Stimulated activated CD4-positive, alpha-beta T cell treated with anti-CD3 and anti-CD28 coated beads, Interleukin-12 subunit alpha, Interleukin-12 subunit beta, amount 100 ng/mL, for 48 hours (primary cell): ENCODE results near the gene OR9Q1.

ENCODE experiments used
- DNase-seq, 3 donors: peaks; one replicate each; pipeline ENCODE4 v3.0.0-alpha.2; 2020; ENCODE audit warnings: low read depth in 2 of 3, low spot score in 1 of 3

The OR9Q1 gene

DNA sequence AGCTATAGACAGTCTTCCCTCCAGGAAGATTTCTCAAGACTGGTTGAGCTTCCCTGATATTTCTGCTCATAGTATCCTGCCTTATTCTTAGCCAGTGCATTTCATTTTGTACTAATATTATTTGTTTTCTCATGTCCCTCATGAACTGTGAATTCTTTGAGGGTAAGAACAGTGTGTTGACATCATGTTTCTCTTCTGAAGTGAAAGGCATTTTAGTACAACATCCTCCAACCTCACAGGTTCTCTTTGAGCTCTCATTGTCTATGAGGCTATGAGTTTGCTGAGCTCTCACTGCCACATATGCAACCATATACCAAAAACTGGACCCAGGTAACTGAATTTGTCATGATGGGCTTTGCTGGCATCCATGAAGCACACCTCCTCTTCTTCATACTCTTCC is 7.0 kb downstream of the OR9Q1 start, which contains the start of gene OR6Q1:
TSS of gene OR6Q1 (plus strand) at position 301 of the 400 bp plus-strand sequence. CDS start at position 301, 0 bp downstream.
- no peak for DNase-seq

DNA sequence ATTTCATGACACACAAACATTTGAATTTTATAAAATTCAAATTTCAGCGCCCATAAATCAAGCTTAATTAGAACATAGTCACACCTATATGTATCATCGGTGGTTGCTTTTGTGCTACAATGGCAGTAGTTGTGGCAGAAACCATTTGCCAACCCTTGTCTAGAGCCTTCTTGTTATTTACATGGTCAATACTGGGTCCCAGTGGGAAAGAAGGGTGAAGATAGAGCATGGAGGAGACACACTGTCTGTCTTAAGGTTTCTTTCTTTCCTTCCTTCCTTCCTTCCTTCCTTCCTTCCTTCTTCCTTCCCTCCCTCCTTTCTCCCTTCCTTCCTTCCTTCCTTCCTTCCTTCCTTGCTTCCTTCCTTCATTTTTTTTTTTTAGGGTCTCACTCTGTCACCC is 10.8 kb downstream of the OR9Q1 start:
- no peak for DNase-seq

DNA sequence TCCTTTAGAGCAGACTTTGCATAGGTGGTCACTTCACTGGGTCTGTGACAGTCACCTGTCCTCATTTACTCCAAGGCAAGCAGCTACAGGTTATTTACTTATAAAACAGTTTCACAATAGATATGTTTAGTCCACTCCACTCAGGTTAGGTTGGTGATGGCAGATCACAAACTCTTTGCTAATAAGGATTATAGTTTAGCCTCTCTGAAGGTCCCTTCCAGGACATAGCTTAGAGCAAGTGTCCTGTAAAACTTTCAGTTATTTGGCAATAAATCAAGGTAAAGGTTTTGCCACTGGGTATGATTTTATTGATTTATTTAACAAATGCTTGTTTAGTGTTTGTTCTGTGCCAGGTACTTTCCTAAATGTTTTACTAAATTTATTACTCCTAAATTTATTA is 15.9 kb downstream of the OR9Q1 start:
- no peak for DNase-seq

DNA sequence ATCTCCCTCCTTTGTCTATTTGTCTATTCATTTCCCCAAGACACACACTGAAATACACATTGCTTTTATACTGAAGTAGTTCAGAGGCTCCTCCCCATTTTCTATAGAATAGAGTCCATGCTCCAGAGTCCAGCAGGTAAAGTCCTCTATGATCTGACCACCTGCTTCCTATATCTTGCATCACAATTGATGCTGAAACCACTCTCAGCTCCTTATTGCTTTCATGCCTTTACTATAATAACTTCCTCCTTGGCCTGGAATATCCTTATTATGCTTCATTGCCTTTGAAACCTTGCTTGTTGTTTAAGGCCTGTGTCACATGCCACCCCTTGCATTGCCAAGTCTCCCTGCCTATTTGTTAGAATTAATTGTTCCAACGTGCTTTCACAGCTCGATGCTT is 19.7 kb downstream of the OR9Q1 start:
- no peak for DNase-seq

DNA sequence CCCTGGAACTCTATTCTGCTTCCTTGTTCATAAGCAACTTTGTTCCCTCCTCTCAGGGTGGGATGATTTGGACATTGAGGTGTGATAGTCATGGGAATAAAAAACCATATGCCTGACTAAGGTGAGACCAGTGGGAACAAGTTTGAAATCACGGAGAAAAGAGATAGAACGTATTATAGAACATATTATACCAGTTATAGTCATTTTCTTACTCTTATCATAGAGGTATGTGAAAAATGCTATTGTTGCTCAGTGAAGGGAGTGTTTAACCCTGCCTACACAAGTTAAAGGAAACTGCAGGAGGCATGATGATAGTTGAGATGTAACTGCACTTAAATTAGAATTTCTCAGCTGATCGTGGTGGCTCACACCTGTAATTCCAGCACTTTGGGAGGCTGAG is 22.6 kb downstream of the OR9Q1 start:
- no peak for DNase-seq

DNA sequence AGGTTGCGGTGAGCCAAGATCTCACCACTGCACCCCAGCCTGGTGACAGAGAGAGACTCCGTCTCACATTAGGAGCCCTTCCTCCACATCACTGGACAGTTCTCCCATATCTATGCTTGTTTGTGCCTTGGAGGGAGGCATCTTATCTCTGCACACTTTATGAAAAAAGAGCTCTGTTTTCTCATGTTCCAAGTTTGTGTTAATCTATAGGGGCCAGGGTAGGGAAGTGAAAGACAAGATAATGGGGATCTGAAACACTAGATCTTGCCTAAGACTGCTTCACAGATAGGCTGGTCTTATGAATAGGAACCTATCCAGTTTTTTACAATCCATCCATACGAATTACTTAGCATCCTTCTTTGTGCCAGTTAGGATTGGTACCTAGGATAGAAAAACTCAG is 24.1 kb downstream of the OR9Q1 start:
- no peak for DNase-seq

DNA sequence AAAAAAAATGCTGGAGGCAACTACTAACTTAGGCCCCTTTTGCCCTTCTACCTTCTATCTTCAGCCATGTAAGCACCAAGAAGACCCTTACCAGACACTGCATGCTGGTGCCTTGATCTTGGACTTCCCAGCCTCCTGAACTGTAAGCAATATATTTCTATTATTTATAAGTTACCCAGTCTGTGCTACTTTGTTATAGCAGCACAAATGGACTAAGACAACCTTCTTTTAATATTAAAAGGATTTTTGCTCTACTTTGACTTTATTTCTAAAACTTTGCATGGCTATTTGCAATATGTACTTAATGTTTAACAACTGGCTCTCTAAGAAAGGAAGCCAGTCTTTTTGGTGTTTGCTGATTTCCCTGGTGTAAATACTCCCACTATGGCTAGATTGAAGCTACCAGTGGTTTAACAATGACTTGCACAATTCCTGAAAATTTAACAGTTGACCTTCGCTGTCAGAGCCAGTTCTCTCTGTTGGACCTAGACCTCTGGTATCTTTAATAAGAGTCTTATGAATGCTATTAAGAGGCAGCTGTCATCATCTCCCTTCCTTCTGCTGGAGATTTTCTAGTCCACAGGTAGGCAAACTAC is 32.2 kb downstream of the OR9Q1 start:
- DNase-seq, result no peak

DNA sequence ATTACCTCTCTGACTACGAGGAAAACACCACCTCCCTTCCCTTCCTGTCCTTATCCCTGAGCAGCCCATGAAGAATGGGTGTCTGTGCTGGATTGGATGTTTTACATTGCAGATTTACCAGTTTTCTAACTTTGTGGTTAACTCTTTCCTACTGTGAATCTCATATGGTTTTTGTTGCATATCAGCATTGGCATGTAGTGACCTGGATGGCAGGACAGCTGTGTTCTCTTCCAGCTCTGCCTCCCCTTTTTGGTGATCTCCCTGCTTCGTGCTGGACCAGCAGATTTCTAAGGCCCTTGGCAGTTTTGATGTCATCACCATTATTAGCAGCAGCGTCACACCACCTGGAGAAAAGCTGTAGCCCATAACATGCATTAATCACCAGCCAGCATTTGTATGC is 33.8 kb downstream of the OR9Q1 start:
- DNase-seq, result no peak

DNA sequence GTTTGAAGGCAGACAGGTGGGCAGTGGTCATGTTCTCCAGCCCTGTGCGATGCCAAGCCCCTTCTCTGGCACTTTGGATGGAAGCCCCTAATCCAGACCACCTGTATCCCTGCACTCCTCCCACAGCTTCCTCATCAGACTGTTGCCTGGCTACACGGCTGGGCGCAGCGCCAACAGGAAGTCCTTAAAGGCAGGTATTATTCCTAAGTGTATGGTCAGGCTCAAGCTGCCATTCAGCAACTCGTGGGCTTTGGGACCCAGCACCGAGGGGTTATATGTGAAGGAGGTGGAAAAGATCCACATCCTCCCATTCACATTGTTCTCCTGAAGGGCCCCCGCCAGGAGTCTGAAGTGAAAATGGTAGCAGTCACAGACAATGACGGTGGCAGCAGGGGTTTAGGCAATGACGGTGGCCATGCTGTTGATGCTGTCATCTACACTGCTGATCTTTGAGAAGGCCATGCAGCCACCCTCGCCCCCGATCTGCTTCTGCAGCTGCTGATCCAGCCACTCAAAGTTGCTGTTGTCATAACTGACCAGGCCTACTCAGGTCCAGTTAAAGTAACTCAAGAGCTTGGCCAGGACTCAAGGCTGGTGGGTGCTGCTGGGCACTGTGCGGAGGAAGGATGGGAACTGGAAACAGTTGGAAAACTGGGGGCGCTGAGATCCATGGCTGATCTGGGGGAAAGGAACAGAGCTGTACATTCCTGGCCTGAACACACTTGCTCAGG is 34.8 kb downstream of the OR9Q1 start:
- no peak for DNase-seq

DNA sequence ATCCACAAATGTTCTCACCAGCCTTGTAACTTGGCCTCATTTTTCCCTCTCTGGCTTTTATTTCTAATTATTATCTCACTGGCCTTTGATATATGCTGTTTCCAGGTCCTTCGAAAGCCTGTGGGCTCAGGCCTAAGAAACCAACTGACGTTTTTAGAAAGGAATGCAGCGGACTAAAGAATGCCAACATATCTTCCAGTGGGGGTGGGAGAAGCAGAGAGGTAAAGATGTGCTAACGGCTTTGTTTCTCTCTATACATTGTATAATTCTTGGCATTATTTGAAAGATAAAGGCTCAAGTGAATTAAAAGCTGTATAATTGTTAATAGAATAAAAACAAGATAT is 35.3 kb downstream of the OR9Q1 start:
- DNase-seq, result no peak

DNA sequence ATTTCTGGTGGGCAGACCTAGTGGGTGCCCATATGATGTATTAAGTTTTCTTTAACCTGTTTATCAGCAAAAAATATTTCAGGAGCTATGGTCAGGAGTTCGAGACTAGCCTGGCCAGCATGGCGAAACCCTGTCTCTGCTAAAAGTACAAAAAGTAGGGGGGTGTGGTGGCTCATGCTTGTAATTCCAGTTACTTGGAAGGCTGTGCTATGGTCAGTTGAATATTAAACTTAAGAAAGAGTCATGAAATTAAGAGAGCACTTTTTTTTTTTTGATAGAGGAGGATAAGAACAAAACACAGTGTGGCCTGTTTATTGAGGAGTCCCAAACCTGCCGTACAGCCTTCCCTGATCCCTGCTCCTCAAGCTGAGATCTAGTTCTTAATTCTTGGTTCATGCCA is 36.9 kb downstream of the OR9Q1 start:
- DNase-seq, result no peak

DNA sequence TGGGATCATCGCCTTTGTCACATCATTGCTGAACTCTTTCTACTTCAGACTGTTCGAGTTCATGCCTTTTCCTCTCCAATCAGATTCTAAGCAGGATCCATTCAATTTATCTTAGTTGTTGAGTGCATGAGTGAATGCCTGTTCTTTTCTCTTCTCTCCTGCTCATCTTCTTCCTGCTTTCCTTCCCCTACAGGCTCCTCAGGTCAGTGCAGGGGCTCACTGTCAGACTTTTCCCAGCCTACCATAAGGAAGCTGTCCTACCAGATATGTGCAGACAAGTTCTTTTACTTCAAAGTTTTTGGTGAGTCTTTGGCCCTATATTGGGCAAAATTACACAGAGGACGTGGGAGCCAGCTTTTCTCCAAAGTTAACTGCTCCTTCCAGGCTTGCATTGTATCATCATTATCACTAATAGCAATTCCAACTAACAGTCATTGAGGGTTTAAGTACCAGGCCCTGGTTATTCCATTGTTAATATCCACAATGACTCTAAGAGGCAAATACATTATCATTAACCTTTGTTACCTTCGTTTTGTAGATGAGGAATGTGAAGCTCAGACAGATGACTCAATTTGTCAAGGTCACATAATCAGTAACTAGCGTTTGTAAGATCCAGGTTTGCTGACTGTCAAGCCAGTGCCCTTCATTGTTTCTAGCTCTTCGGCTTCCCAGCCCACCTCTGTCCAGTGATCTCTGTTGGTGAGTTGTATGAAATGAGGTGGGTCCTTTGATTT is 37.4 kb downstream of the OR9Q1 start:
- DNase-seq, result no peak

DNA sequence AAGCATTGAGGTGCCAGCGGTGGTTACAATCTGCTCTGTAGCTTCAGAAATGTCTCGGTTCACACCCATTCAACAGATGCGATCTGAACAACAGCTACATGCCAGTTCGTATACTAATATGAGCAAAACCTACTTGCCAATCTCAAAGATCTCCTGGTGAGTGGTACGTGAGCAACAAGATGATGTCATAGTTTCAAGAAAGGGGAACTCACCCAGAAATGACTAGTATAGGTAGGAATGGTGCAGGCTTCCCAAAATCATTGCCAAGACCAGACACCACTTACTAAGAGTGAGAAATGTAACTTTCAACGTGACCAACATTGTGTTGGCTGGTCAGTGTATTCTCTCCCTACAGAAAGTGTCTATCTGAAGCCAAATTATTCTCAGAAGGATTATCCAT is 38.1 kb downstream of the OR9Q1 start:
- DNase-seq, result no peak

DNA sequence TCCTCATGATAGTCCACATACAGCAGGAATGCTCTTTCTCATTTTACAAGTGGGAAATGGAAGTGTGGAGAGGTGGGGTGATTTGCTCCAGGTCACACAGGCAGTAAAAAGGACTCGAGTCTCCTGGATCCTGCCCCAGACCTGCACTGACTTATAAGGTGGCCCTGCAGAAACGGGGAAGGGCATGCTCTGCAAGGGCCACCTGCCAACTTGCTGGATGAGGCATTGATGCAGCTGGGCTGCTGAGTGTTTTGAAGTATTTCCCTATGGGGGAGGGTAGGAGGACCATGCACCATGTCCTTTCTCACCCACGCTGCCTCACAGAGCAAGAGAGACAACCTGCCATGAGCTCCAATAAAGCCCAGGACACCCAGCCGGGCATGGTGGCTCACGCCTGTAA is 44.0 kb downstream of the OR9Q1 start:
- no peak for DNase-seq

DNA sequence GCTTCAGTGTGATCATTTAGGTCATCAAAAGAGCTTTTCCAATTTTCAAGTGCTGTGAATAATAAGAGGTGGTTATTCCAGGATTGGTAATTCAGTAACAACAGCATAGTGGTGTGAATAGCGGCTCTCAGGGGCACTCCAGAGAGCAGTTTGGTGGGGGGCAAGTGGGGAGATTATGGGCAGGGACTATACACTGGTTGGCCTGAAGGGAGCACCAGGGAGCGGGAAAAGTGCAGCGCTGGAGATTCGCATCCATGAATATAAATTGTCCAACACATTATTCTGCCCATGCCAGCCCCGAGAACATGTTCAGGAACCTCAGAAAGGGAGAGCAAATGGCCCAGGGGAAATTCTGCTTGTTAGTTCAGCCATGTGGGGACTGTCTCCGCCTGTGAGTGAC is 45.0 kb downstream of the OR9Q1 start:
- DNase-seq, result no peak

DNA sequence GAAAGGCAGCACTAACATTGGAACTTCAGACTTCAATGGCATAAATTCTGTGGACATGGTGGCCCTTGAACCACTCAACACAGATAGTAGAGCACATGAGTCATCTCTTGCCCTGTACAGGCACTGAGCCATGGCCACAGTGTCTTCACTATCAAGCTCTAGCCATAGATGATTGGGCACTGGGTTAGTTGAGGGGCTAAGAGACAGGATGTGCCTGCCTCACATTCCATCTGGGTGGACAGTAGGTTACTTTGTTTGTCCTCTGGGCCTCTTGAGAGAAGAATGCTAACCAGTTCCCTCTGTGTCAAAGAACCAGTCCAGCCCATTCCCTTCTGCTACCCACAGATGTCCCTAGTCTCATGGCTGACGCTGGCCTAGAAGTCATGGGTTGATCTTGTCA is 46.9 kb downstream of the OR9Q1 start:
- no peak for DNase-seq

DNA sequence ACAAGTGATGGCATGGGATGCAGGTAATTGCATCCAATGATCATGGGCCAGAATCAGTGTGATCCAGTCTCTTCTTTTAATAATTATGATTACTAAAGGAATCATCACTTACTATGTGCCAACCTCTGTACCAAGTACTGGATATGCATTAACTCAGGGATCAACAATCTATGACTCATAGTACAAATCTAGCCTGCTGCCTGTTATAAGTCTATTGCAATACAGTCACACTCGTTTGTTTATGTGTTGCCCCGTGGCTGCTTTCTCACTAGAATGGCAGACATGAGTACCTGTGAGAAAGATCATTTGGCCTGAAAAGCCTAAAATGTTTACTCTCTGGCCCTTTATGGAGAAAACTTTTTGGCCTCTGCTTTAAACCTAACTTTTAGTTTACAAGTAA is 52.1 kb downstream of the OR9Q1 start:
- DNase-seq, result no peak

DNA sequence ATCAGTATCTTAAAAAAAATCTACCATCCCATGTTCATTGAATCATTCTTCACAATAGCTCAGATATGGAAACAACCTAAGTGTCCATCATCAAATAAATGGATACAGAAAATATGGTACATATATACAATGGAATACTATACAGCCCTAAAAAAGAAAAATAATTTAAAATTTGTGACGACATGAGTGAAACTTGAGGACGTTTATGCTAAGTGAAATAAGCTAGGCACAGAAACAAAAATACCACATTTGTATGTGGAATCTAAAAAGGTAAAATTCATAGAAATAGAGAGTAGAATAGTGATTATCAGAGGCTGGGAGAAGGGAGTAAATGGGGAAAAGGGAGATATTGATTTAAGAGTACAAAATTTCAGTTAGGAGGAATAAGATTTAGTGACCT is 62.8 kb downstream of the OR9Q1 start:
- no peak for DNase-seq

DNA sequence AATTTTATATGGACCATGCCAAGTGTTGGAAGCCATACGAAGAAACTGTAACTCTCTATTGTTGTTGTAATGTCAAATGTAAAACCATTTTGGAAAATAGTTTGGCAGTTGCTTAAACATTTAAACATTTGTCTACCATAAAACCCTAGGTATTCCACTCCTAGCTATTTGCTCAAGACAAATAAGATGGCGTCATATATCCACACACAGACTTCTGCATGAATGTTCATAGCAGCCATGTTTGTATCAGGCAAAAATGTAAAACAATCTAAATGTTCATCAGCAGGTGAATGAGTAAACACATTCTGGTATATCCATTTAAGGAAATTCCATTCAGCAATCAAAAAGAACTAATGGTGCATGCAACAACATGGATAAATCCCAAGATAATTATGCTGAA is 73.8 kb downstream of the OR9Q1 start:
- no peak for DNase-seq

DNA sequence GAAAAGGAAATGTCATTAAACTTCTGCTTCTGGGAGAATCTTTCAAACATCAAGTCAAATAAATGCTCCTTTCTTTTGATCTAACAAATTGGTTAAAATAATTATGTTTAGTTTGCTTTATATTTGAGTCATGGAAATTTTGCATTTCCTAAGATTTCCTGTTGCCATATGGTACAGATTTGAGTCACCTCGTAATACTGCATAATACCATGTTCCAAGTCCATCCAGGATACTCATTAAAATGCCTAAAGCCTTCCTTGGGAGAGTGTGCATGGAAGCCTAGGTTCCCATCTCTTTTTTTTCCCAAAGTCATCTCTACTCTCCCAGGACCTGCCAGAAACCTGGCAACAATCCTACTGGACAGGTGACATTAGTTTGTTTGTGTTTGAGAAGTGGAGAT is 97.4 kb downstream of the OR9Q1 start:
- DNase-seq, result no peak

DNA sequence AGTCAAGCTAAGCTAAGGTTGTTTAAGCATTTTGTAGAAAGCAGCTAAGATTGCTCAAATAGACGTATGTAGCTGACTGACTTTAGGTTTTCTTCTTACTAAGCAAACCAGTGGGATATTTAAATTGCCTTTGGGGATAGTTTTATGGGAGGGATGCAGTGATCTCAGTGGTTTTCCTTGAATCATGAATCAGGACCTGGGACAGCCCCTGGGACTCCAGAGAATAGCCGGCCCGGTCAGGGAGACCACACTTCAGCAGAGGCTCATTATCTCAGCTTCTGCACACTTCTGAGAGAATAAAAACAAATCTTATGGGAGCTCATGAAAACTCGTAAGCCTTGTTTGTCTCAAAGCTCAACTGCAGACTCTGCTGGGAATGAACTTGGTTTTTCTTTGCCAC is 101.8 kb downstream of the OR9Q1 start, which contains the start of gene OR9I1:
TSS of gene OR9I1 (minus strand) at position 62 of the 400 bp plus-strand sequence. CDS start 6,086 bp downstream, outside the sequence.
- DNase-seq, result no peak

DNA sequence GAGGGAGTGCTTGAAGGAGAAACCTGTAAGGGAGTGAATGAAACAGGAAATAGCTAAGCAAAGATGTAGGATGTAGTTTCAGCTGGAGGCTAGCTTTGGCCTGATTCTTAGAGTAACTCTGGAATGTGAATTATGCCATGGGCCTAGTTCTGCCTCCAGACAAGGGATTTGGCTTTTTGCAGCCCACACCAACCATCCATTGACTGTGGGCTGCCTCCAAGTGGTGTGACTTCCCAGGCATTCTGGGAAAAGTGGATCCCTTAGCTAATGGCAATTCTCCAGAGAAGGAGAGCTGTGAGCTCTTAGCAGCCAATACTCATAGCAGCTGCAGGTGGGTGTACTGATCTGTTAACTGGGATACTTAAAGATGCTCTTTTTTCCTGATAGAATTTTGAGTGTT is 103.7 kb downstream of the OR9Q1 start:
- DNase-seq, result no peak
